Epithelial cell of proximal tubule (primary cell): Measurements from ENCODE around the gene ZNF519. TPM values are rescaled to one million over a fixed set of nuclear protein-coding genes. Genes with fewer than 3 reads are reported as not detected.
A peak's percentile ranks its signal among the peaks of the same experiment; 100 is the strongest.

Experiments used
- DNase-seq: peaks from one replicate; pipeline ENCODE4 v3.0.0-alpha.2; 2011; ENCODE audit warnings: low read depth
- H3K4me3 ChIP-seq: 2 replicates; pipeline ENCODE4 v1.5.1; 2011; ENCODE audit warnings: low read depth, mild to moderate bottlenecking, low read length
- total RNA-seq: library from RNA; depleted of rRNA; stranded (reverse); fragments of >200 nt; gene quantifications from 2 replicates; pipeline ENCODE4 v1.2.3, GENCODE V29; 2015
- TF ChIP-seq, protein P1 (sequence below): conservative IDR thresholded peaks from 2 replicates; pipeline ENCODE4 v1.5.1; 2012; ENCODE audit warnings: low read depth, mild to moderate bottlenecking, low read length

ZNF519 gene
- total RNA-seq, 1 donor from 2014 or later: 9.5 TPM

DNA sequence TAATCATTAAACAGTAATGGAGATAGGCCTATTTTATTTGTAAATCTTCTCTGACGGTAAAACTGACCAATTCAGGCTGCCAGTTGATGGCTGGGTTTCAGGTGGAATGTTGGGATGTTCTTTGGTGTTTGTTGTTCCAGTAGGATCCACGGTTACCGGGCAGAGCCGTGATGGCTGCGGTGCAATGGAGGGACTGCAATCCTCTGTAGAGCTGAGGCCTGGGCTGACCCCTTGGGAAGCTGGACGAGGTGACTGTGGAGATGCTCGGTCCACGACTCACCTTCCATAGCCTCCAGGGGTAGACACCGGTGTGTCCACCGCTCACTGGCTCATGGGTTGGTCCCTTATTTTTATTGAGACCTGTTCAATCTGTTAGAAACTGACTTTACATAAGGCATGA, 42.5 kb downstream of the ZNF519 start:
- no peak overlapping the region for H3K4me3 ChIP-seq
- TF ChIP-seq, protein P1, sequence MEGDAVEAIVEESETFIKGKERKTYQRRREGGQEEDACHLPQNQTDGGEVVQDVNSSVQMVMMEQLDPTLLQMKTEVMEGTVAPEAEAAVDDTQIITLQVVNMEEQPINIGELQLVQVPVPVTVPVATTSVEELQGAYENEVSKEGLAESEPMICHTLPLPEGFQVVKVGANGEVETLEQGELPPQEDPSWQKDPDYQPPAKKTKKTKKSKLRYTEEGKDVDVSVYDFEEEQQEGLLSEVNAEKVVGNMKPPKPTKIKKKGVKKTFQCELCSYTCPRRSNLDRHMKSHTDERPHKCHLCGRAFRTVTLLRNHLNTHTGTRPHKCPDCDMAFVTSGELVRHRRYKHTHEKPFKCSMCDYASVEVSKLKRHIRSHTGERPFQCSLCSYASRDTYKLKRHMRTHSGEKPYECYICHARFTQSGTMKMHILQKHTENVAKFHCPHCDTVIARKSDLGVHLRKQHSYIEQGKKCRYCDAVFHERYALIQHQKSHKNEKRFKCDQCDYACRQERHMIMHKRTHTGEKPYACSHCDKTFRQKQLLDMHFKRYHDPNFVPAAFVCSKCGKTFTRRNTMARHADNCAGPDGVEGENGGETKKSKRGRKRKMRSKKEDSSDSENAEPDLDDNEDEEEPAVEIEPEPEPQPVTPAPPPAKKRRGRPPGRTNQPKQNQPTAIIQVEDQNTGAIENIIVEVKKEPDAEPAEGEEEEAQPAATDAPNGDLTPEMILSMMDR: no peak
- no peak for DNase-seq

DNA sequence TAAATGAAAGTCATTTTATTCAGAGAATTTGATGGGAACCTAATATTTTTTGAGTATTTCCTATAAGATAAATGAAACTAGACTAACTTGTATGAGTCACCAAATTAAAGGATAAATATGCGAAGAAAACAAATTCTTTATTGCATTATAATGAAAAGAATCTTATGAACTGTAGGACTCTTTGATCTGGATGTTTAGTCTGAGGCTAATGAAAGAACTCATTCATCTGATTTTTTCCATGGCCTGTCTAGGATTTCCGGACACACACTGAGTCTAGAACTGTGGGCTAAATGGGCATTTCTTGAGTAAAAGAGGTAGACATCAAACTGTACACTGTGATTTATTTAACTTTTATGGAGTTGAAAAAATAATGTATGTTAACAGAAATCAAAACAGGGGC, 43.0 kb downstream of the ZNF519 start:
- DNase-seq: no peak
- no peak overlapping the region for H3K4me3 ChIP-seq
- TF ChIP-seq, protein P1: no peak

DNA sequence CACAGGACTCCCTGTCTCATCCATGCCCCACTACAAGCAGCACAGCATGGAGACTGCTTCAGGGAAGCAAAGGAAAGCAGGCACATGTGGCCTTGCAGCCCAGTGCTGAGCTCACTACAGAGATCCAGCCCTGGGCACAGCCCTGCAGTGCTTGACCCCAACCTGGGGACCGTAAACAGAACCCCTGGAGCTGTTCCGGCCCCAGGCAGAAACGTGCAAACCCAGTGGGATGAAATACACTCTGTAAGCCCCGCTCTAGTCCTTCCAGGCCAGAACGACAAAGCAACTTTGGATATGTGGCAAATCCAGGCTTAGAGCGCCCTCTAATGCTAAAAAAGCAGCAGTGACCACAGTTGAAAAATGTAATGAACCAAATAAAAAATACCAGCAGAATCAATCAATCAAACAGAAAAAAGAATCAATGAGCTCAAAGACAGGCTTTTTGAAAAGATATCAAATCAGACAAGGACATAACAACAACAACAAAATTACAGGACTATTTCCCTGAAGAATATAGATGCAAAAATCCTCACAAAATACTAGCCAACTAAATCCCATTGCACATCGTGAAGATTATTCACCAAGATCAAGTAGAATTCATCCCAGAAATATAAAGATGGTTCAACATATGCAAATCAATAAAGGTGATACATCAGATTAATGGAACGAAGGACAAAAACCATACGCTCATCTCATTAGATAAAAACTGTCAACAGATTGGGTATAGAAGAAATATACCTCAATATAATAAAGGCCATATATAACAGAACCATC, 45.6 kb downstream of the ZNF519 start:
- H3K4me3 ChIP-seq: no peak overlapping the region
- TF ChIP-seq, protein P1: peak; percentile 84
- no peak for DNase-seq

DNA sequence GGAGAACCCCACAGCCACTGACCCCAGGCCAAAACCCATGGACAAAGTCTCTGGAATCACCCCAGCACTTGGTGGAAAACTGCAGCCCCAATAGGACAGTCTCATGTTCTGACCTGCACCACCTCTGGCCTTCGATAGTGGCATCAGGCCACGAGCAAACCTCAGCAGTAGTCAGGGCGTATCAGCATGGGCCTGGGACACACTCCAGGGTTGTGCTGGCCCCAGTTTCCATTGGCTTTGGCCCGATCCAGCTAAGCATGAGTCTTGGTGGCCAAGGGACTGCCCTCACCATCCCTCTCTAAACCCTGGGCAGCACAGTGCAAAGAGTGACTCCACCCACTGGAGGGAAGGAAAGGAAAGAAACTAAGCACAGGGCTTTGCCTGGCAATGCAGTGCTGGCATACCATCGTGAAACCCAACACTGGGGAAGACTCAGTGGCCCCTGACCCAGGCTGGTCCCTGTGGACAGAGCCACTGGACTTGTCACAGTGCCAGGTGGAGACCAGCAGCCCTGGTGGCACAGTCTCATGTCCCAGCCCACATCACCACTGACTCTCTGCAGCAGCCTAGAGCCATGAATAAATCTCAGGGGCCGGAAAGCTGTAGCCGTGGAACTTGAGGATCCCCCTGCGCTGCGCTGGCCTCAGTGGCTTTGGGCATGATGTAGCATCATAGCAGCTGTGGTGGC, 46.3 kb downstream of the ZNF519 start:
- no peak for DNase-seq
- TF ChIP-seq, protein P1: no peak
- H3K4me3 ChIP-seq: no peak overlapping the region

DNA sequence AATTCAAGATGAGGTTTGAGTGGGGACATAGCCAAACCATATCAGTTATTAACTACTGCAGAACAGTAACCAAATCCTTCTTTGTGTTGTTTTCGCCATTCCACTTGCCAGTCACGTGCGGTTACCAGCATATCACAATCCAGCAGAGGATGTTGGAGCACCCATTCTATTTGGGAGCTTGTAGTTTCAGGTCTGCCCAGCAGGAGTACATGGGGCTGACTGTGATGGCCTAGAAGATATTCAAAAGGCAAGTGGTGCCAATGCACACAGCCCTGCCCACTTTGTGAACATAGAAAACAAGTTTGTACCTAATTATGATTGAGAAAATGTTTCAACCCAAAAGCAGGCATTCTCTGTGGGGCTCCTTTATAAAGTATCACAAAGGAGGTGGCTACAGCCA, 57.0 kb downstream of the ZNF519 start:
- TF ChIP-seq, protein P1: peak; percentile 16
- DNase-seq: no peak
- H3K4me3 ChIP-seq: no peak overlapping the region

DNA sequence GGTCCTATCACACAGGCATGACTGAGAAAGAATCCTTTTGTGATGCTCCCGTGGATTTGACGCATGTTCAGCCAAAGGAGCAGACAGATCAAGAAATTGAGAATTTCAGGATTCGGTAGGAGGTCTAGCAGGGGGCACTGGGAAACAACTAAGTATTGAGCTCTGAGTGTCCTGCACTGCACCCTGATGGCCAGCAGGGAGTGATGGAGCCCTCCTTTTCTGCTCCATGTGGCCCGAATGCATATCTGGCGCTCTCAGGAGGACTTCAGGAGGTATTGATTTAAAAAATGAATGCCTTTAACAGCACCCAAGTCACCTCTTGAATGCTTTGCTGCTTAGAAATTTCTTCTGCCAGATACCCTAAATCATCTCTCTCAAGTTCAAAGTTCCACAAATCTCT, 58.0 kb downstream of the ZNF519 start:
- no peak overlapping the region for H3K4me3 ChIP-seq
- DNase-seq: no peak
- TF ChIP-seq, protein P1: peak; percentile 13
